Liver (tissue), 9 donors: ENCODE measurements around the gene GLB1L2. TPM values are rescaled to one million over a fixed set of nuclear protein-coding genes. Genes with fewer than 3 reads are reported as not detected.

Experiments used
- DNase-seq: peaks from one replicate; pipeline ENCODE4 v3.0.0-alpha.2; 2017; ENCODE audit warnings: low spot score
- H3K27ac ChIP-seq, 2 donors: one replicate each; pipeline ENCODE4 v1.7.0; 2013; ENCODE audit warnings: inconsistent platforms in 2 of 2, low read length in 2 of 2, control low read depth in 1 of 2, low read depth in 1 of 2, mild to moderate bottlenecking in 1 of 2
- H3K27me3 ChIP-seq, 4 donors: one replicate each; pipeline versions ENCODE4 v1.6.1 to v1.7.0; 2013; ENCODE audit warnings: low read length in 3 of 4, inconsistent platforms in 1 of 4, mild to moderate bottlenecking in 1 of 4, moderate library complexity in 1 of 4; ENCODE audit not compliant: control insufficient read depth in 4 of 4, insufficient read depth in 4 of 4
- H3K36me3 ChIP-seq, 4 donors: one replicate each; pipeline versions ENCODE4 v1.6.1 to v1.7.0; 2013; ENCODE audit warnings: low read length in 3 of 4, mild to moderate bottlenecking in 3 of 4, low read depth in 1 of 4, moderate library complexity in 1 of 4; ENCODE audit not compliant: control insufficient read depth in 4 of 4, insufficient read depth in 3 of 4
- H3K4me1 ChIP-seq, 4 donors: one replicate each; pipeline versions ENCODE4 v1.6.1 to v1.7.0; 2013; ENCODE audit warnings: low read length in 3 of 4, mild to moderate bottlenecking in 3 of 4, moderate library complexity in 1 of 4; ENCODE audit not compliant: control insufficient read depth in 4 of 4, insufficient read depth in 4 of 4
- H3K4me3 ChIP-seq, 3 donors: one replicate each; pipeline versions ENCODE4 v1.6.1 to v1.7.0; 2013; ENCODE audit warnings: low read length in 3 of 3, control low read depth in 1 of 3, low read depth in 1 of 3, mild to moderate bottlenecking in 1 of 3
- H3K9ac ChIP-seq, 2 donors: one replicate each; pipeline ENCODE4 v1.7.0; 2013; ENCODE audit warnings: low read length in 2 of 2, mild to moderate bottlenecking in 2 of 2, moderate library complexity in 2 of 2, control low read depth in 1 of 2, low read depth in 1 of 2
- H3K9me3 ChIP-seq, 4 donors: one replicate each; pipeline versions ENCODE4 v1.6.1 to v1.7.0; 2013; ENCODE audit warnings: low read length in 3 of 4; ENCODE audit not compliant: control insufficient read depth in 4 of 4
- ATF3 ChIP-seq: IDR thresholded peaks from 2 replicates; pipeline ENCODE4 v1.6.1; 2016; ENCODE audit warnings: antibody characterized with exemption
- CTCF ChIP-seq: fragments of 150-350 bp; IDR thresholded peaks from 2 replicates; pipeline ENCODE4 v1.5.1; 2017; ENCODE audit warnings: improper control_type of control experiment, low read depth, low read length; ENCODE audit not compliant: missing input control
- EGR1 ChIP-seq, 2 donors: IDR thresholded peaks; 2 replicates each; pipeline ENCODE4 v1.6.1; 2016 to 2018; ENCODE audit warnings: antibody characterized with exemption in 2 of 2, low read depth in 2 of 2
- FOXA1 ChIP-seq: IDR thresholded peaks from 2 replicates; pipeline ENCODE4 v1.6.1; 2016; ENCODE audit warnings: antibody characterized with exemption
- FOXA2 ChIP-seq: IDR thresholded peaks from 2 replicates; pipeline ENCODE4 v1.6.1; 2016; ENCODE audit warnings: antibody characterized with exemption
- GABPA ChIP-seq, 2 donors: IDR thresholded peaks in 1 of 2; conservative IDR thresholded peaks in 1 of 2; 2 replicates each; pipeline ENCODE4 v1.6.1; 2016; ENCODE audit warnings: antibody characterized with exemption in 2 of 2, mild to moderate bottlenecking in 1 of 2, moderate library complexity in 1 of 2
- HNF4A ChIP-seq, 2 donors: conservative IDR thresholded peaks; 2 replicates each; pipeline ENCODE4 v1.6.1; 2016; ENCODE audit warnings: antibody characterized with exemption in 2 of 2, mild to moderate bottlenecking in 2 of 2
- HNF4G ChIP-seq: IDR thresholded peaks from 2 replicates; pipeline ENCODE4 v1.6.1; 2016; ENCODE audit warnings: antibody characterized with exemption
- JUND ChIP-seq, 2 donors: IDR thresholded peaks; 2 replicates each; pipeline ENCODE4 v1.6.1; 2016; ENCODE audit warnings: antibody characterized with exemption in 2 of 2
- MAX ChIP-seq: IDR thresholded peaks from 2 replicates; pipeline ENCODE4 v1.6.1; 2016; ENCODE audit warnings: antibody characterized with exemption
- NR2F2 ChIP-seq: IDR thresholded peaks from 2 replicates; pipeline ENCODE4 v1.6.1; 2016; ENCODE audit warnings: antibody characterized with exemption
- RAD21 ChIP-seq, 2 donors: IDR thresholded peaks; 2 replicates each; pipeline ENCODE4 v1.6.1; 2016; ENCODE audit warnings: antibody characterized with exemption in 2 of 2, mild to moderate bottlenecking in 2 of 2
- REST ChIP-seq: IDR thresholded peaks from 2 replicates; pipeline ENCODE4 v1.6.1; 2016; ENCODE audit warnings: antibody characterized with exemption, mild to moderate bottlenecking
- RXRA ChIP-seq, 2 donors: IDR thresholded peaks; 2 replicates each; pipeline ENCODE4 v1.6.1; 2017 to 2018; ENCODE audit warnings: antibody characterized with exemption in 2 of 2, mild to moderate bottlenecking in 1 of 2
- SP1 ChIP-seq: IDR thresholded peaks from 2 replicates; pipeline ENCODE4 v1.6.1; 2018; ENCODE audit warnings: antibody characterized with exemption, mild to moderate bottlenecking
- TAF1 ChIP-seq: conservative IDR thresholded peaks from 2 replicates; pipeline ENCODE4 v1.6.1; 2016; ENCODE audit warnings: antibody characterized with exemption, mild to moderate bottlenecking
- YY1 ChIP-seq: IDR thresholded peaks from 2 replicates; pipeline ENCODE4 v1.6.1; 2016; ENCODE audit warnings: antibody characterized with exemption, mild to moderate bottlenecking
- ZBTB33 ChIP-seq: IDR thresholded peaks from 2 replicates; pipeline ENCODE4 v1.6.1; 2016; ENCODE audit warnings: antibody characterized with exemption
- WGBS: extraction: QIAGEN DNeasy Blood & Tissue Kit; methylation state at CpG from one replicate; pipeline ENCODE4 v1.1.7; 2013; 5-methylcytosine and 5-hydroxymethylcytosine counted together
- polyA plus RNA-seq, 2 donors: library from polyadenylated mRNA; stranded (reverse) in 1 of 2; unstranded in 1 of 2; fragments of 200-250 nt in 1 of 2; fragments of >200 nt in 1 of 2; fragmentation: Nextera tagmentation in 1 of 2; extraction: Ambion mirVana in 1 of 2; gene quantifications; one replicate each; pipeline versions ENCODE4 v1.2.1 to v1.2.3, GENCODE V29; 2013 to 2015
- total RNA-seq, 2 donors: library from RNA; depleted of rRNA; stranded (reverse); fragments of >200 nt; gene quantifications; one replicate each; pipeline ENCODE4 v1.2.3, GENCODE V29; 2014
- donor health status: healthy.
- donor health status: healthy.
- donor health status: healthy.
- donor health status: healthy.
- donor health status: healthy.

Gene GLB1L2
- total and polyA plus RNA-seq, 4 donors: 0.23 to 0.50 (median 0.42) TPM

- TF ChIP-seq MAX (no peak), FOXA1 (no peak), TAF1 (no peak), FOXA2 (no peak), ATF3 (no peak), HNF4A (conservative IDR thresholded peaks at IDR 0.05) (no peak), NR2F2 (no peak), RAD21 (IDR thresholded peaks at IDR 0.05) (no peak)
- Histone ChIP-seq H3K4me3 (no peak overlapping the region), H3K36me3 (no peaks in the 10 kb centered on the region), H3K27me3 (no peaks in the 10 kb centered on the region), H3K9me3 (no peaks in the 10 kb centered on the region), H3K9ac (no peak overlapping the region), H3K27ac (no peak overlapping the region), H3K4me1 (no peaks in the 10 kb centered on the region)
- DNase-seq: no peak
- 92% methylated on average over 22 of the region's 22 CpGs for WGBS
Measured at GRCh38 chr11:134371436-134372185, 39.8 kb downstream of the GLB1L2 start.

GRCh38 chr11:134372536-134372935 is 40.7 kb downstream of the GLB1L2 start:
- H3K9me3 ChIP-seq: no peaks in the 10 kb centered on the region
- WGBS: 86% methylated on average over 10 of the region's 10 CpGs
- no peak for DNase-seq
- no peak overlapping the region for H3K27ac ChIP-seq
- H3K9ac ChIP-seq: no peak overlapping the region
- H3K4me1 ChIP-seq: no peaks in the 10 kb centered on the region
- no peak overlapping the region for H3K4me3 ChIP-seq
- no peaks in the 10 kb centered on the region for H3K36me3 ChIP-seq
- TF ChIP-seq TAF1: no peak
- TF ChIP-seq EGR1 (IDR thresholded peaks at IDR 0.05; ENCODE audit: low read depth in 2 of 2): no peak
- no peak for TF ChIP-seq REST
- no peak for TF ChIP-seq RAD21 (IDR thresholded peaks at IDR 0.05)
- TF ChIP-seq YY1: no peak
- no peak for TF ChIP-seq JUND (IDR thresholded peaks at IDR 0.05)
- no peak for TF ChIP-seq FOXA1
- no peak for TF ChIP-seq RXRA (IDR thresholded peaks at IDR 0.05)
- TF ChIP-seq MAX: no peak
- TF ChIP-seq NR2F2: no peak
- TF ChIP-seq SP1: no peak
- no peak for TF ChIP-seq CTCF
- no peak for TF ChIP-seq HNF4G
- TF ChIP-seq HNF4A (conservative IDR thresholded peaks at IDR 0.05): no peak
- TF ChIP-seq GABPA (IDR thresholded peaks at IDR 0.05 in 1 of 2, conservative IDR thresholded peaks at IDR 0.05 in 1 of 2): no peak
- TF ChIP-seq ATF3: no peak
- TF ChIP-seq ZBTB33: no peak
- no peak for TF ChIP-seq FOXA2
- no peaks in the 10 kb centered on the region for H3K27me3 ChIP-seq
